GM21515 (cell line): Measurements from ENCODE around the gene IP6K3.

Experiments
- ATAC-seq: cut with Tn5 transposase; IDR thresholded peaks from one replicate; pipeline ENCODE4 v1.9.1; 2021; ENCODE audit not compliant: unreplicated experiment

IP6K3 gene

GRCh38 chr6:33777398-33778388, 31.0 kb upstream of the IP6K3 start:
- no peak for ATAC-seq

- no peak for ATAC-seq
These were observed 30.1 kb upstream of the IP6K3 start for GRCh38 chr6:33776764-33777163.

GRCh38 chr6:33776186-33776585, 29.5 kb upstream of the IP6K3 start:
- ATAC-seq, result no peak

GRCh38 chr6:33774774-33775173, 28.1 kb upstream of the IP6K3 start:
- no peak for ATAC-seq

DNA sequence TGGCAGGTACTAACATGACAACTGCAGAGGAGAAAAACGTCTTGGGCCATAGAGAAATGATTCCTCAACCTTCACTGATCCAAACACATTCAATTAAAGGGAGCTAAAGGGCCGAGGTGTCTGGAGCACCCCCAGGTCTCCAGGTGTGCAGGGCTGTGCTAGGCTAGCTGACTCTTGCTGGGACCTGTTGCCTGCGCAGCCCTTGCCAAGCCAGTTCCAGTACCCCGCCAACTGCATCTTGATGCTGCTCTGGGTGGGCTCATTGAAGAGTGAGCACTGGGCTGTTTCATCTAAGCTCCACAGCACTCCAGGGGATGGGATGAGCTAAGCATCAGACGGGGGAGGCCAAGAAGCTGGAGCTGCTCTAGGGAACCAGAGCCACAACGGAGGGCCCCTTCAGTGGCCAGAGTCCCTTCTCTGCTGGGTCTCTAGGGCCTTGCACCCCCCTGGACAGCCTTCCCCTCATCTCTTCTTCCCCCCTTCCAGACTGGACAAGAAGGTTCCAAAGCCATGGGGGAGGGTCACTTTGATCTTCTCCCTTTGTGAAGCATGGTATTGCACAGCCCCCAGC, 26.3 kb upstream of the IP6K3 start:
- ATAC-seq, result no peak

DNA sequence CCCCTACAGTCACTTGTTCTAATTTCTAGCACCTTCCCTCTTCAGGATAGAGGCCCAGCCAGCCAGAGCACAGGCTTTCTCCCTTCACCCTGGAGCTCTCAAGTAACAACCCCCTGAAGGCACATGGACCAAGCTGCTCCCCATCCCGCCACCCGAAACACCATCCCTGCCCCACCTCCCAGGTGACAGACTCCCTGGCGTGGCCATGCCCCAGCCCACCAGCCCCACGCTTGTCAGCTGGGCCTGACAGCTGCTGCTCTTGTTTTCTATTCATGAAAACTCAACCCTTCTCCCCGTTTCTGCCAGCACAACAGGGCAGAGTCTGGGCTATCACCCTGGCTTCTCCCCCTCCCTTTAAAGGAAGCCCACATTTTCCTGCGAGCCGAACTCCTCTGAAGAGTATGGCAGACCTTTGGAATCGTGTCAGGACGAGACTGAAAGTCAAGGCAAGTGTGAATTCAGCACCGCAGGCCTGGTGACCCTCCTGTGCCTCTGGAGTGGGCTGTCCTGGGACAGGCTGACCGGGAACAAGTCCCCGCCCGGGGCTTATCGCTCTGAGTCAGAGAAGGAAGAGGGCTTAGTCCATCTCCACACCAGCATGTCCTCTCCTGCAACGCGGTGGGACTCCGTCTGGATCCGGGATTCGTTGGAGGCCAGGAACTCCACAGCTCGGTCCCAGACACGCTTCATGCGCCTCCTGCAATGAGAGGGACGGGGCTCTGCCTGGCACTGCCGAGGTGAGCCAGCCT, 25.6 kb upstream of the IP6K3 start:
- no peak for ATAC-seq

DNA sequence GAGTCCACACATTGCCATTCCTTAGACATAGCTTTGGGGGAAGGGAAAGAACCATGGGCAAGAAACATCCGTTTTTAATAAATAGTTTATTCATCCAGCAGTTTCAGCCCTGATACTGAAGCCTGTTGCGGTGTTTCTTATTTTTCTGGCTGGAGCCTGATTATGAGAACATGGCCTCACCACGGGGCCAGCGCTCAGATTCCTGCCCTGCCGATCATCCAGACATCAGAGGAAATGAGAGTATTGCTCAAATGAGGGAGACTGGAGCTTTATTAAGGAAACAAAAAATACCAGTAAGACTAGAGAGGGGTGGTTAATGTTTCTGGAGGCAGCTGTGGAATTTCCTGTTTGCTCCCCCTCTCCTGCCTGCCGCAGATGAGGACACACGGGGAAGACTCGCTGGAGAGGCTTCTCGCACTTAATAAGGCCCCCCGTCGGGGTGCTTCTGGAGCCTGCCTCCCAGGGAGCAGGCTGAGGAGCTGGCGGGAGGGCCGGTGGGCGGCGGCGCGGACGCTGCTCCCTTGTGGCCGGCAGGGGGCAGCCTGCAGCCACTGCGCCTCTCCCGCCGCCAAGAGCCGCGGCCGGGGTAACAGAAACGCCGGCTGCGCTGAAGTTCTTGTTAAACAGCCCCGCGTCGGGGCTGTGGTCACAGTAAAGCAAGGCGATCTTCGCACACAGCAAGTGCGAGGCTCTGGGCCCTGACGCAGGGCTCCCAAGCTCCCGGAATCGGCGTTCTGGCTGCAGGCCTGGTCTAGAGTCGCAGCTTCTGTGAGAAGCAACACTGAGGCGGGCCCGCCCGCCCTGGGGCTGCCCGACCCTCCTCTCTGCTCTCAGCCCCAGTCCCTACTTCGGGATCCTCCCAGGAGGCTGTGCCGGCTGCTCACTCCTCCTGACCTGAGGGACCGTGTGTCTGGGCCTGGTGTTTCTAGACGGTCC, 24.7 kb upstream of the IP6K3 start:
- no peak for ATAC-seq

GRCh38 chr6:33770833-33771145, 24.1 kb upstream of the IP6K3 start:
- ATAC-seq, result no peak

DNA sequence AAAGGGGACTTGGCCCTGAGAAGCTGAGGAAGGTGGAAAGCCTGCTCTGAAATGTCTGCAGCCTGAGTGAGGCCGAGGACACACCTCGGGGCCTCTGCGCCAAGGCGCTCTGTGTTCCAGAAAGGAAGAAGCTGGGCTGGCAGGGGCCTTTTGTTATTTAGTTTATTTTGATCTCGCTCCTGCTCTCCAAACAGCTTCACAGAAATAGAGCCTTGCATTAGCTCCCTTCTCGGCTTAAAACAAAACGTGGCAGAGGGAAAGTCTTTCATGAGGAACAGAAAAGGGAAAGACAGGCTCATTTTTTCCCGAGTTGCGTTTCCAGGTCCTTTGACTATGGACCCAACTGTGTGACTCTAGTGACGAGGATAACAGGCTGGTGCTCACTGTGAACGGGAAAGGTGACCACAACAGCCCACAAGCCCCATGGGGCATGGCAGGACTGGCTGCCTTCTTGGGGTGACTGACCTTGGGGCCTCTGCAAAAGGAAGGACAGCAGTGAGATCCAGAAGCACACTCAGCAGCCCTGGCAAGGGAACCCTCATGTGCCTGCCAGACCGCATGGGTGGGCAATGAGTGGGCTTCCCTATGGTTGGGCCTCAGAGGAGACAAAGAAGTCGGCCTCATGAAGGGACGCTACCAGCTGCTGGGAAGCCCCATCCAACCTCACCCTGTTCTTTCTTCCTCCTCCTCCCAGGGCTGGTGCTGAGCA, 23.6 kb upstream of the IP6K3 start:
- no peak for ATAC-seq

DNA sequence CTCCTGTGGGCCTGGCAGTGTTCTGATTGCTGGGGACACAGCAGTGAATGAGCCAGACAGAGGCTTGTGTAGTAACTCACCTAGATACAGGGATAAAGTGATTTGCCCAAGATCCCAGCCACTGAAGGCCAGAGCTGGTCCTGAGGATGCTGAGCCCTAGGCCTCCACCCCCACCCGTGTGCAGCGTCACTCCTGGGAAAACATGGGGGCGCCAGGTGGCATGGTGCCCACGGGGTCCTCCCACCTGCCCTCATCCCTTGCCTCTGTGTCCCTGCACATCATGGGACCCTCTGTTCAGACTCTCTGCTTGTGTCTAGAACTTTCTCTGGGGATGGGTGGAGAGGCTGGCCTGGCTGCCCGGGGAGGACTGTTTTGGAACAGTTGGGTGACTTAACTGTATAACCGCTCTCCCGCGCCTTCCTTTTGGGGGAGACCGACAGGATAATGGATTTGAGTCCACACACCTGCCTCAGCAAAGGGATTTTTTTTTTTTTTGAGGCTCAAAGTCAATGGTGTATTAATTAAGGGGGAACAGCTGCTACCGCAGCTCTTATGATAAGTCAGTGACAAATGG, 22.6 kb upstream of the IP6K3 start:
- ATAC-seq, result no peak

DNA sequence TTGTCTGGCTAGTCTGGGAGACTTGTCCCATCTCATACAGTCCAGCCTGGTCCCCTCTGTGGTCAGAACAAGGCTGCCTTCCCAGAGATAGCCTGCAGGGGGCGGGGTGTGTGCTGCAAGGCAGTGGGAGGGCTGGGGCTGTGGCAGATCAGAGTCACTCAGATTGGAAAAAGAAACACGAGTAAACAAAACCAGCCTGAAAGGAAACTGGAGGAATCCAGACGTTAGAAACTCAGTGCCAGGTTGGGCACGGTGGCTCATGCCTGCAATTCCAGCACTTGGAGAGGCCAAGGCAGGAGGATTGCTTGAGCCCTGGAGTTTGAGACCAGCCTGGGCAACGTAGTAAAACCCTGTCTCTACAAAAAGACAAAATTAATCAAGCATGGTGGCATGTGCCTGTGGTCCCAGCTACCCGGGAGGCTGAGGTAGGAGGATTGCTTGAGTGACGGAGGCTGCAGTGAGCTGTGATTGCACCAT, 22.0 kb upstream of the IP6K3 start:
- ATAC-seq, result no peak

- ATAC-seq, result no peak
These were observed 20.5 kb upstream of the IP6K3 start for GRCh38 chr6:33766921-33767907.

GRCh38 chr6:33765368-33765767, 18.7 kb upstream of the IP6K3 start:
- no peak for ATAC-seq

DNA sequence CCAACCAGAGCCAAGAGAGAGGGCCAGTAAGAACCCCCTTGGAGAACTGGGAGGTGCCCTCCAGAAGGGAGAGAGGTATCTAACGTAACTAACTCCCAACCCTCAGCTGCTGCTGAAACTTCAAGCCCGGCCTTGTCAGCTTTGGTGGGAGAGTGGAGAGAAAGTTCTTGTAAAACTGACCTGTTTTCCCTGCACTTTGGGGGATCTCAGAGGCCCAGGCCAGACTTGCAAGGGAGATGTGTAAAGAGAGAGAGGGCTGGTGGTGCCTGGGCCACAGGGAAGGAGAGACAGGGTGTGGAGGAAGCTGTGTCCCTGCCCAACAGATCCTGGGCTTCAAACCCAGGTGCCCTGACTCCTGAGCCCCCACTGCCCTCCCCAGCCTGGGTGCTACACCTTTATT, 17.3 kb upstream of the IP6K3 start:
- no peak for ATAC-seq

DNA sequence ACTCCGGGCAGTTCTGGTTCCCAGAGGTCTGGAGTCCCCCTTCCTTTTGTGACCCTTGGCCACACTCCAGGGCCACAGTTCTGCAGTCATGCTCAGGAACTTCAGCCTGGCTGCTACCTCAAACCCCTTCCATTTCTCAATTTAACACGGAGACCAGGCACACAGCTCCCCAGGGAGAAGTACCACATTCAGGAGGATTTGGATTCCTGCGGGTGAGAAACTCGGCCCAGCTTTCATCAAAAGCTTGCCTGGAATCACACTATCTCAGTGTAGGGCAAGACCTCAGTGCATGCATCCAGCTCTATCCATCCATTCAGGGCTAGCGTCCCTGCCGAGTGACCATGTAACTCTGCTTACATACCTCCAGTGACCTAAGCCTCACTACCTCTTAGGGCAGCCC, 16.8 kb upstream of the IP6K3 start:
- ATAC-seq, result no peak

DNA sequence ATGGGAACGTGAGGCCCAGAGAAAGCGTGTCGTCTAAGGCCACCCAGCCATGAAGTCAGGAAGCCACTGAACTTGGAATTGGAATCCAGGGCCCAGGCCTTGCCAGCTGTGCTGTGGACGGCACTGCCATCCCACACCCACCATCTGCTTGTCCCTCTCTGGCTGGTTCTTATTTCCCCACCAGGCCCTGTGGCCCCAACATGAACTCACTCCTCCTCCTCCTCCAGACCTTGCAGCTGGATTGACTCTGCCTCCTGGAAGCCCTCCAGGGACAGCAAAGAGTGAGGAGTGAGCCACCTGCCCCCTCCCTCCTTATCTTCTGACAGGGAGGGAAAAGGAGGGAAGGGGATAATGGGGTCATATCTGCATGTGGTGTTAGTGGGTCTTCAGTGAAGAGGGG, 16.0 kb upstream of the IP6K3 start:
- no peak for ATAC-seq

GRCh38 chr6:33761922-33762629, 15.4 kb upstream of the IP6K3 start:
- no peak for ATAC-seq

GRCh38 chr6:33761581-33761921, 14.8 kb upstream of the IP6K3 start:
- no peak for ATAC-seq
